Dedifferentiated amniotic fluid mesenchymal stem cell (primary cell): ENCODE results near the gene DCDC2.
"Not testable (repeated sequence)": the region's sequence is repeated elsewhere in the genome, so short reads cannot be mapped to it uniquely, and the experiment has no call there.

Source experiments
- DNase-seq: peaks from one replicate; pipeline ENCODE4 v3.0.0-alpha.2; 2016; ENCODE audit errors: extremely low spot score

The DCDC2 gene

DNA sequence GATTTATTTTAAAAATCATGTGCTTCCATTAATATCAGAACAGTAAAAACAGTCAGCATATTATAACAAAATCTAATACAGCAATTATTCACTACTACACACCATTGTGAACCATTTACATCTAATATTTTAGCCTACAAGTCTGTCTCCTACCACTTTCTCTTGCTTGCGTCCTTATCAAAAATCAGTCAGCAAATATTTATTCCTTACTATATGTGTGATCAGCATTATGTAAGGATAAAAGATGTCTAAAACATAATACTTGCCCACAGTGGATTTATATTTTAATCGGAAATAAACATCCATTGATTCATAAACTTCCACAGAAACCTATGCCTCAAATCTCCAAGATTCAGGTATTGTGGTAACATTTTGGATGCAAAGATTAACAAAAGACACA lies 132.0 kb downstream of the DCDC2 start:
- no peak for DNase-seq

DNA sequence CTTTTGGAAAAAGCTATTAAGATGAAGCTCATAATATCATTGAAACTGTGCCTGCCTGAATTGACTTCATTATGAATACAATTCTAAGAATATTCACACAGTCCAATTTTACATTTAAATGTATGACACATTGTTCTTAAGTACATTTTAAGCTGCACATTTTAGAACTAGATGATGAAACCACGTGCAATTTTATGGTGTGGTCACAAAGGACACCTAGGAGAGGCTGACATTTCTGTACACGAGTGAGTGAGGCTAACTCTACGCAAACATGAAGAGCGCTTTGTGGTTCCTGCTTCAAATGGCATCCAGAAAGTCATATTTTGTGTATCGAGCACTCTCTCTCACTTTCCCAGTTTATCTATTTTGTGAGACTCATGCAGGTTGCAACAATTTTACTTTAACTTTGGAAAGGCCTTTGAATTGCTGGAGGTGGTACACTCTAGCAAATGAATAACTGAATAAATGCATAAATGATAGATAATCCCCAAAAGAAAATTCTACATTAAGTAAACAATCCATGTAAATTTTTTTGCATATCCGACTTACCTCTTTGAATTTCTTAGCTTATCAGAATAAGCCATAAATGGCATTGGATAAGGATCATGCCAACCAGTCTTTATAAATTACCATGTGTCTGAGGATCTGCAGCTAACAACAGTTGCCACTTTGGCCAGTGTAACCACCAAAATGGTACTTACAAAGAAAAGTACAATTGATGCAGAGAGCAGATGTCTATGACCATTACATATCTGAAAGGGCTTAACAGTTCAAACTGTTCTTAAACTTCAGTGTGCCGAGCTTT lies 134.5 kb downstream of the DCDC2 start:
- DNase-seq = peak; percentile 47

- DNase-seq = no peak
Observed at GRCh38 chr6:24219670-24220069, 138.2 kb downstream of the DCDC2 start.

- no peak for DNase-seq
Observed at GRCh38 chr6:24214984-24215383, 142.9 kb downstream of the DCDC2 start.

GRCh38 chr6:24207413-24207812 lies 150.4 kb downstream of the DCDC2 start:
- no peak for DNase-seq

DNA sequence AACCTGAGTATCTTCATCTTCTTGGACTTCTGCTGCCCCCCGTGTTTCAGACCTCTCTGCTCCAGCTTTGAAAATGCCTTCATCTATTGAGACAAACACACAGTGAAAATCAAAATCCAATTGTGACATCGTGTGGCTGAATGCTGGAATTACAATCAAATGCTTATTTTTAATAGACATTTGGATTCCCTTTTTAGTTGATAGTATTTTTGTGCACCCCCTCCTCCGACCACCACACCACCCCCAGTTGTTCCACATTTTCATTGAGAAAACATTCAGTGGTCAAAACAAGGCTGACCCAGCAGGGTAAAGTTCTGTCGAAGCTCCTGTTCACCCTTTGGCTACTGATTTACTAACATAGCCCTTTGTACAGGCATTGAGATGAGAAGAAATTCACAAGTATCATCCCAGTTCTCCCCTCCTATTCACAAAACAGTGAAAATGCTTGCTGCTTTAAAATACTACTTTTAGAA lies 152.8 kb downstream of the DCDC2 start:
- peak; percentile 49 for DNase-seq

DNA sequence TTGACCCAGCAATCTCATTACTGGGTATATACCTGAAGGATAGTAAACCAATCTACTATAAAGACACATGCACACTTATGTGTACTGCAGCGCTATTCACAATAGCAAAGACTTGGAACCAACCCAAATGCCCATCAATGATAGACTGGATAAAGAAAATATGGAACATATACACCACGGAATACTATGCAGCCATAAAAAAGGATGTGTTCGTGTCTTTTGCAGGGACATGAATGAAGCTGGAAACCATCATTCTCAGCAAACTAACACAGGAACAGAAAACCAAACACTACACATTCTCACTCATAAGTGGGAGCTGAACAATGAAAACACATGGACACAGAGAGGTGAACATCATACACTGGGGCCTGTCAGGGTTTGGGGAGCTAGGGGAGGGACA lies 153.7 kb downstream of the DCDC2 start:
- DNase-seq = not testable (repeated sequence)

DNA sequence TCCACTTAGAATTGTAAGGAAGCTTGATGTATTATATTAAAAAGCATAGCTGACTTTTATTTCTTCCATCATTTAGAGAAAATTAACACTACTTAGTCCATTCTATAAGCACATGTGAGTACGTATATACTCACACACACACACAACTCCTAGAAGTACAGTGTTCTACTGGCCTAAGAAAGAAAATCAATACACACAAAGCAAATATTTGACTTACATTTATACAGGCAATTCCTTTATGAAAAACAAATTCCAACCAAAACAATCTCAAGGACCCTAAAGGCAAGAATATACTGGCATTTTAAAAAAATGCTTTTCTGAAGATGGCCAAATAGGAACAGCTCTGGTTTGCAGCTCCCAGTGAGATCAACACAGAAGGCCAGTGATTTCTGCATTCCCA lies 160.0 kb downstream of the DCDC2 start:
- no peak for DNase-seq

- DNase-seq = no peak
Observed at GRCh38 chr6:24195836-24196597, 161.8 kb downstream of the DCDC2 start.

- no peak for DNase-seq
Observed at GRCh38 chr6:24194978-24195700, 162.7 kb downstream of the DCDC2 start.

DNA sequence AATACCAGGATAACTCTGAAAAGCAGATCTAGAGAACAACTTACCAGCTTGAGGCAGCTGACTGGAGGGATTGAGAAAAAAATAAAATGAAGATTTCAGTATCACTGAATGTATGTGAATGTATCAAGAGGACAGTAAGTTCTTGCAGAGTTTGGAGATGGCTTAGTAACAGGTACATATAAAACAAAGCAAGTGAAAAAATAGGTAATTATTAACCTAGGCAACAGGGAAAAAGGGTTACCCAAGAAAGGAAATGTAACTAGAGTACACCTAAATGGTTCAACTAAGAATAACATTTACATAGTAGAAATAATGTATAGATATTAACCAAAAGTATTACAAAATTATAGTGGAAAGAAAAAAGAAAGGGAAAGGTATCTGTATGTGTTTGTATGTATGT lies 164.5 kb downstream of the DCDC2 start:
- no peak for DNase-seq

GRCh38 chr6:24191346-24191745 lies 166.5 kb downstream of the DCDC2 start:
- DNase-seq = no peak

DNA sequence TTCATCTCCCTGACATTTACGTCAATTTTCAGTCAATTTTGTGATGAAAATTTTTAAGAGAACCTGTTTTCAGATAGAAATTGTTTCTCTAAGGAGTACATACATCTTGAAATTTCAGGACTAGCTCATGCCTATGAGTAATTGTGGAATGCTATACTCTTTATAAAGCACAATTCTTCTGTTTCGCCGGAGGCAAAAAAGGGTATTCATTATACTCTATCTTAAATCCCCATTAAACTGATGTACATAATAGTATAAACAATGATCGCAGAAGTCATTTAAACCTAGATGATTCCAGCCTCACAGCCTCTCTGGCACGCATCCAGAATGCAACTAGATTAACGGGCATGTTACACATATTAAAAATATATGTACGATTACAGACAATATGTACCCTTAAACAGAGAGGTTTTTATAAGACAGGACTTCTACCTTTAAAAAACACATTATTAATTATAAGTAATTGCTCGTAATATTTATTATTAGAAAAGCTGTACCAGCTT lies 169.2 kb downstream of the DCDC2 start:
- no peak for DNase-seq

GRCh38 chr6:24187965-24188577 lies 169.8 kb downstream of the DCDC2 start:
- no peak for DNase-seq

DNA sequence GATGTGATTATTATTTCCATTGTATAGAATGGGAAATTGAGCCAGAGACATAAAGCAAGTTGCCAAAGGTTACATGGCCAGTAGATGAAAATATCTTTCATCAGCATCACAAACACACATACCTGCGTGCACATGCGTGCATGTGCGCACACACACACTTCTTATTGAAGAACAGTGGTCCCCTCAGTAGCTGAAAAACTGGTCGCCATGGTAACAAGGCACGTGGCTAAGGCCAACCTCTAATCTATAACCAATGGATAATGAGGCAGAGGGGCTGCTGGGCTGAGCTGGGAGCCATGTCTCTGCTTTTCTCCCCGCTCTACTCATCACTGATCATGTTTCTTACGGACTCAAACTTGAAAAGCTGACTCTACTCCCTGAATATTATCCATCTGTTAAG lies 171.5 kb downstream of the DCDC2 start:
- no peak for DNase-seq

DNA sequence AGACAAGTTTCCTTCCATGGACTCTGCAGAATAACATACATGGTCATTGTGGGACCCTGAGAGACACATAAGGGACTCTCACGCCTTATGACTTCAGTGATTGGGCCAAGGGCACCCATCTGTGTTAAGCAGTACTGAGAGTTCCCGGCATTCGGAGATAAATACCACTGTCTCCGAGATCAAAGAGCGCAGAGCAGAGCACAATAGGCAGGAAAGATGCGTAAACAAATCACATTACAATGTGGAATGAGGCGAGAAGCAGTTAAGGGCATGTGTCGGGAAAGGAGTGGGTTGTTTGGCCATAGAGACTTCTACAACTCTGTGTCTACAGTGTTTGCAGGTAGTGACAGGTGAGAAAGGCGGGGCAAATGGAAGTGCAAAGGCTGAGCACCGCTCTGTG lies 174.3 kb downstream of the DCDC2 start:
- DNase-seq = no peak

- no peak for DNase-seq
Observed at GRCh38 chr6:24157886-24158285, 200.0 kb downstream of the DCDC2 start.

DNA sequence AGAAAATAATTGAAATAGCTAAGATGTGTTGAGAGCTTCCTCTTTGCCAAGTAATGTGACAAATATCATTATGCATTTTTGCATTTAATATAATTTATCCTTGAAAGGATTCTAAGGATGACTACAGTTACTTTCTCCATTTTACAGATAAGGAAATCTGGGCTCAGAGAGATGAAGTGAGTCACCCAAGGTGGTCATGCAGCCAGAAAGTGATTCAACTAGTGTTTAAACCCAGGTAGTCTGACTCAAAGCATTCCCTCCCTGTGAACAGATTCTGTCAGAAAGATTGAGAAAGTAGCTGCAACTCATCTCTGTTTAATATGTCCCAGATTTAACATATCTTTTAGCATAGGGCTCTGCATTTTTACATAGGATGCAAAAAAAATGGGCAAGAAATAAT lies 203.7 kb downstream of the DCDC2 start:
- no peak for DNase-seq

DNA sequence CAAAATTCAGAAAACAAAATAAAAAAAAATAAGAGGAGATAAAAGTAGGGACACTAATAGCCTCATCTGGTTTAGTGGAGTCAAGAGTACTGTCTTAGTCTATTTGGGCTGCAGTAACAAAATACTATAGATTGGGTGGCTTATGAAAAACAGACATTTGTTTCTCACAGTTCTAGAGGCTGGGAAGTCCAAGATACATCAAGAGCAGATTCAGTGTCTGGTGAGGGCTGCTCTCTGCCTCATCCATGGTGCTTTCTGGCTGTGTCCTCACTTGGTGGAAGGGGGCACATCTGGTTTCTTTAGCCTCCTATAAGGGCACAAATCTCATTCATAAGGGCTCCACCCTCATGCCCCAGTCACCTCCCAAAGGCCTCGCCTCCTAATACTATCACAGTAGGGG lies 205.8 kb downstream of the DCDC2 start:
- DNase-seq = no peak

- DNase-seq = no peak
Observed at GRCh38 chr6:24149836-24150235, 208.0 kb downstream of the DCDC2 start.

DNA sequence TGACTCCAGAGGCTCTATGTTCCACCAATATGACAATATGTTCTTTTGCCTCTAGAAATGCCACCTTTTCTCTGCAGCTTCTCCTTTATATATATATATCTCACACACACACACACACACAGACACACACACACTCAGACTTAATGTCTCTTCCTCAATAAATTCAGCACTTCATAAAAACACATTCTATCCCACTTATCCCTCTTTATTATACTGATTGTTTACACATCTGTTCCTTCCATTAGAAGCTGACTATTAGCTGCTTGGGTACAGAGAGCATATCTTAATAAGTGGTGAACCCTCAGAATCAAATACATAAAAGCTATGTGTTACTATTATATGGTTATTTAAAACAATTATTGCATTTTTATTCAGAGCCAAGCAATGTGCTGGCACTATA lies 208.6 kb downstream of the DCDC2 start:
- DNase-seq = no peak

DNA sequence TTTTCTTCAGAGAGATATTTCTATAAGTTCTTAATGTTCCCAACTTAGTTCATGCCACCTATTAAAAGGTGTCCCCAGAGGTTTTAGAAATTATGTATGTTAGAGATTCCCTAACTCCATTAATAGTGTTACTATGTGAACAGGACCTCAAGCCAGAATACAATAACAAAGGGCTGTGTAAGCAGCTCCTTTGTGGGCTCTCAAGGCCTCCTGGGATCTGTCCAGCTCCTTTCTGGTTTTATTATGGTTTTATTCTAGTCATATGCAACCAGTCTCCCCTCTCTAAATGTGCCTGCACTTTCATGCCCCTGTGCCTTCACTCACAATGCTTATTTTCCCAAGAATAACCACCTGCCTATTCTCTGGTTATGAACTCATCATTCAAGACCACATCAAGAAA lies 209.2 kb downstream of the DCDC2 start:
- DNase-seq = no peak
